Activated CD4-positive, alpha-beta T cell treated with anti-CD3 and anti-CD28 coated beads, Interleukin-2, Interleukin-4, amounts not matched to agents 100 ng/mL and 50 ng/mL, durations not matched to agents 16 hours and 8 hours (primary cell): ENCODE data around the gene SFXN4.
"Not testable (repeated sequence)": the region's sequence is repeated elsewhere in the genome, so short reads cannot be mapped to it uniquely, and the experiment has no call there.

ENCODE experiments used
- DNase-seq: peaks from one replicate; pipeline ENCODE4 v3.0.0-alpha.2; 2020; ENCODE audit warnings: low spot score

The SFXN4 gene

DNA sequence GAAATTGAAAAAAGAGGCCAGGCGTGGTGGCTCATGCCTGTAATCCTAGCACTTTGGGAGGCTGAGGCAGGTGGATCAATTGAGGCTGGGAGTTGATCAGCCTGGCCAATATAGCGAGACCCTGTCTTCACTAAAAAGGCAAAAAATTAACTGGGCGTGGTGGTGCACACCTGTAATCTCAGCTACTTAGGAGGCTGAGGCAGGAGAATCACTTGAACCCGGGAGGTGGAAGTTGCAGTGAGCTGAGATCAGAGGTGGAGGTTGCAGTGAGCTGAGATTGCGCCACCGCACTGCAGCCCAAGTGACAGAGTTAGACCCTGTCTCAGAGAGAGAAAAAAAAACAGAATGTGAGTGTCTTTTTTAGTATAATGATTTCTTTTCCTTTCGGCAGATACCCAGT, 59.6 kb downstream of the SFXN4 start:
- DNase-seq, result not testable (repeated sequence)

DNA sequence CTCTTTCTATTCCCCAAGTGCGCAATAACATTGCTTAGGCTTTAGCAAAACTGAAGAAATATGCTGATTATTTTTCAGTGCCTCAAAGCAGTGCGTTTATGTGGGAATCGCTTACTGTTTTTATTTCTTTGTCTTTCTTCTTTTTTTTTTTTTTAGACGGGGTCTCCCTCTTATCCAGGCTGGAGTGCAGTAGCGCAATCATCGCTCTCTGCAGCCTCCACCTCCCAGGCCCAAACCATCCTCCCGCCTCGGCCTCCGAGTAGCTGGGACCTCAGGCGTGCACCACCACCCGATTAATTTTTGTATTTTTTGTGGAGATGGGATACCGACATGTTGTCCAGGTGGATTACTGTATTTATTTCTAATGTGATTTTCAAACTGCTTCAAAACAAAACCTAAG, 60.4 kb downstream of the SFXN4 start:
- DNase-seq, result no peak

DNA sequence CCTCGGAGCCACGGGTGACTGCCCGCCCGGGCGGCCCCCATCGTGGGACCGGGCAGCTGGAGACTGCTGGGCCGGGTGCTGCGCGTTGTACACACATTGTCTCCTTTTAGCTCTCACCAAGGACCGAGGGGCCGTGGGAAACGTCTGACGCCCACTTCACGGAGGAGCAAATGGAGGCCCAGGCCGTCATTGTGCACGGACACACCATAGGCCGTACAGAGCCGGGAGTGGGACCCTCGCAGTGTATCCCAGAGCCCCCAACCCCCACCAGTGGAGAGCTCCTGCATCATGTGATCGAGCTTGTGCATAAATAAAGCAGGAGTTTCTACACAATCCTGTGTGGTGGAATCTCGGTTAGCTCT, 60.9 kb downstream of the SFXN4 start:
- no peak for DNase-seq

DNA sequence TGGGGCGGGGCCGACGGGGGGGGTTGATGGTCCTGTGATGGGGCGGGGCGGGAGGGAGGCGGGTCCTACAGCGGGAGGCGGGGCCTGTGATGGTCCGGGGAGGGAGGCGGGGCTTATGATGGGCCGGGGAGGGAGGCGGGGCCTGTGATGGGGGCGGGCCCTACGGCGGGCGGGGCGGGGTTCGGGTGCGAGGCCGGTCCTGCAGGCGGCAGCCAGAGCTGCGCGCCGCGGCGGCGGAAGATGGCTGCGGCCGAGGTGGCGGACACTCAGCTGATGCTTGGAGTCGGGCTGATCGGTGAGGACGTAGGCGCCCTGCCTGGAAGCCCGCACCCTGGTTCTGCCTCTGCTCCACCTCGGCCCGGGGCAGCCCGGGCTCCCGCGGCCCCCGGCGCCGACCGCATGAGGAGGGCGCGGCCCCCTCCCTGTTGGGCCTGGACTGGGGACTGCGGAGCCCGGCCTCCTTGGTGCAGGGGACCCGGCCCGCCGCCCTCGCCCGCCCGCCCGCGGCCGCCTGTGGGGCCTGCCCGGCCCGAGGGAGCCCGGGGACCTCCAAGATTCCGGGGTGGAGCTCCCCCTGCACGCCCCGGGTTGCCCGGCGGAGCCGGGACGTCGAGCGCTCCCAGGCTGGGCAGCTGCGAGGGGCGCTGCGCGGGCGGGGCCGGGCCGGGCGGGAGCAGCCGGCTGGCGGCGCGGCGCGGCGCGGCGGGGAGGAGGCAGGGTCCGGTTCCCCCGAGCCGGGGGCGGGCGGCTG, 61.4 kb downstream of the SFXN4 start, which contains the start of gene DENND10:
TSS of gene DENND10 (plus strand) at position 211 of the 751 bp plus-strand sequence. CDS start at position 241, 30 bp downstream.
- DNase-seq, result peak; percentile 82

DNA sequence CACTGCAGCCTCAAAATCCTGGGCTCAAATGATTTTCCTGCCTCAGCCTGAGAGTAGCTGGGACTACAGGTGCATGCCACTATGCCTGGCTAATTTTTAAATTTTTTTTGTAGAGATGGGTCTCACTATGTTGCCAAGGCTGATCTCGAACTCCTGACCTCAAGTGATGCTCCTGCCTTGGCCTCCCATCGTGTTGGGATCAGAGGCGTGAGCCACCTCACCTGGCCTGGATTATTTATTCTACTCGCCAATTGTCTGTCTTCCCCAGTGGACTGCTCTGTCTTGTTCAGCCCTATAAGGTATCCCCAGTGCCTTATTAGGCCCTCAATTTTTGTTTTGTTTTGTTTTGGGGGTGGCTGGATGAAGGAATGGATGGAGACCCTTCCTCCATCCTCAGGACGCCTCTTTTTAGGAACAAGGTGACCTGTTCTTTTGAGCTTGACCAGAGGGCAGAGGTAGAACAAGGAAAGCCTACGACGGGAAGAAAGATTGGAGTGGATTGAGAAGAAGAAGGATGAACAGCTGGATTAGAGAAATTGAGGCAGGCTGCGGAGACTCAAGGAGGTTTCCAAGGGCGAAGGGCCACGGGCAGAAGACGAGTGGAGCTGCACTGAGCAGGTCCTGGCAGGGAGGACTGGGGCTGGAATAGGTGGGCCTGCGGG, 62.1 kb downstream of the SFXN4 start:
- no peak for DNase-seq

DNA sequence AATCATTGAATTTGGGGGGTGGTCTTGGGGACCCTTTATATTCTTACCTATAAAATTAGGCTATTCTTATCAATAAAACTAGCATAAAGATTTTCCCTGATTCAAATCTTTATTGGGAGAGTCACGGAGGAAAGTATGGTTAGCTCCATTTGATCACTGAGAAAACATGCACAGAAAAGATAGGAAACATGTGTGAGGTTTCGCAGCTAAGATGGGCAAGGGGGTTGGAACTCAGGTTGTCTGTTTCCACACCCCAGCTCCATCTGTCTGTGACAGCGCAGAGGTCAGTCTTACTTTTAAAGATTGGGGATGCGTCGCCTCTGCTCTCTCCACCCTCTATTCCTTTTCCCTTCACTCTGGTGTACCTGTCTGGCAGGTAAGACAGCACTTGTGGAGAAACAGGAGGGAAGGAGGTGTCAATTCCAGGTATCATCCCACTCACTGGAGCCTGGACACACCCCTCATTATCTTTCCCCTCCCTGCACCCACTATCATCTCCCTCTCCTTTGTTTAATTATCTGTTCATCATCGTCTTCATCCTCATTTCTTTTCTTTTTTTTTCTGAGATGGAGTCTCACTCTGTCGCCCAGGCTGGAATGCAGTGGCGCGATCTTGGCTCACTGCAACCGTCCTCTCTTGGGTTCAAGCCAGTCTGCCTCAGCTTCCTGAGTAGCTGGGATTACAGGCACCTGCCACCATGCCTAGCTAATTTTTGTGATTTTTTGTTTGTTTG, 64.0 kb downstream of the SFXN4 start:
- no peak for DNase-seq

DNA sequence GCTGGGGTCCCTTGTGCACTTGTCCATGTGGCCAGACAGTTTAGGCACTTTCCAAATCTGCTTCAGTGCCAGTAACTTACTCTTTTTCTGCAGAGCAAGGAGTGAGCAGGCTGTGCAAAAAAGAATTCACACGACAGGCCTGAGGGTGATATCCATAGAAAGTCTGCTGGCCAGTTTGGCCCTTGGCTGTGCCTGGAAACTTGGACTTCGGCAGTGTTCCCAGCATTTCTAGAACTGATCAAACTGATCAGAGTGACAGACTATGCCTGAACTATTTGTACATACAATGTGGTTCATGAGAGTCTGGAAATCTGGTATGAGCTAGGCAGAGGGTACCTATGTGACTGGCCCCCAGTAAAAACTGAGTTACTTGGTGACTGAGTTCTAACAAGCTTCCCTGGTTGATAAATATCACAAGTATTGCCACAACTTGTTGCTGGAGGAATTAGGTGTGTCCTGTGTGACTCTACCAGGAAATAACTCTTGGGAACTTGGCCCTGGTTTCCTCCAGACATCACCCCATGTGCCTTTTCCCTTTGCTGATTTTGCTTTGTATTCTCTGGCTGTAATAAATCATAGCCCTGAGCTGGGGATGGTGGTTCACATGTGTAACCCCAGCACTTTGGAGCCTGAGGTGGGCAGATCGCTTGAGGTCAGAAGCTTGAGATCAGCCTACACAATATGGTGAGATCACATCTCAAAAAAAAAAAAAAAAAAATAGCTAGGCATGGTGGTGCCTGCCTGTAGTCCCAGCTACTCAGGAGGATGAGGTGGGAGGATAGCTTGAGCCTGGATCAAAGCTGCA, 64.9 kb downstream of the SFXN4 start:
- no peak for DNase-seq

DNA sequence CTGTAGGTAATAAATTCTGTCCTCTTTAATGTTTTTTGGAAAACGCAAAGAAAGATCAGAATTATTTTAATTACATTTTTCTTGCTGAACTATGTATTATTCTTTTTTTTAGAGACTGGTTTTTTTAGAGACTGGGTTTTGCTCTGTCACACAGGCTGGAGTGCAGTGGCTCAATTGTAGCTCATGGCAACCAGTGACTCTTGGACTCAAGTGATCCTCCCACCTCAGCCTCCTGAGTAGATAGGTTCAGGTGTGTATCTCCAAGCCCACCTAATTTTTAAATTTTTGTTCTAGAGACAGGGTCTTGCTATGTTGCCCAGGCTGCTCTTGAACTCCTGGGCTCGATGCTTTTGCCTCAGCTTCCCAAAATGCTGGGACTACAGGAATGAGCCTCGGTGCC, 66.9 kb downstream of the SFXN4 start:
- DNase-seq, result no peak

DNA sequence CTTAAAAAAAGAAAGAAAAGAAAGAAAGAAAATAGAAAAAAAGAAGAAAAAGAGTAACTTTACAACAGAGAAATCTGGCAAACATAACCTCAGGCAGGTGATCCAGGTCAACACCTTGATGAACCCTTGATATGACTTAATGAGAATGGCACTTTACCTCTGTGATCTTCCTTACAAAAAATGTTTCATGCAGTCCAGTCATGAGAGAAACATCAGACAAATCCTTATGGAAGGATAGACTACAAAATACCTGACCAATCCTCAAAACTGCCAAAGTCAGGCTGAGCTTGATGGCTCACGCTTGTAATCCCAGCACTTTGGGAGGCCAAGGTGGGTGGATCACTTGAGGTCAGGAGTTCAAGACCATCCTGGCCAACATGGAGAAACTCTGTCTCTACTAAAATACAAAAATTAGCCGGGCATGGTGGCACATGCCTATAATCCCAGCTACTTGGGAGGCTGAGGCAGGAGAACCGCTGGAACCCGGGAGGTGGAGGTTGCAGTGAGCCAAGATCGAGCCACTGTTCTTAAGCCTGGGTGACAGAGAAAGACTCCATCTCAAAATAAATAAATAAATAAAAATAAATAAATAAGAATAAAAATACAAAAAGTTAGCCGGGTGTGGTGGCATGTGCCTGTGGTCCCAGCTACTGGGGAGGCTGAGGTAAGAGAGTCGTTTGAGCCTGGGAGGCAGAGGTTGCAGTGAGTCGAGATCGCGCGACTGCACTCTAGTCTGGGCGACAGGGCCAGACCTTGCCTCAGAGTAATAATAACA, 68.7 kb downstream of the SFXN4 start:
- DNase-seq, result not testable (repeated sequence)

DNA sequence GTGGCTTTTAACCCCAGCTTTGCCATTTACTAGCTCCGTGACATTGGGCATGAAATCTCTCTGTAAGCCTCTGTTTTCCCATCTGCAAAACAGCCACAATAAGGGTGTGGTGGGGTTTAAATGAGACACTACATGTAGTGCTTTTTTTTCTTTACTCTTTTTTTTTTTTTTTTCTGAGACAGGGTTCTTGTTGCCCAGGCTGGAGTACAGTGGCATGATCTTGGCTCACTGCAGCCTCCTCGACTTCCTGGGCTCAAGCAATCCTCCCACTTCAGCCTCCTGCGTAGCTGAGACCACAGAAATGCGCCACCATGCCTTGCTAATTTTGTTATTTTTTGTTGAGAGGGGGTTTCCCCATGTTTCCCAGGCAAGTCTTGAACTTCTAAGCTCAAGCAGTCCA, 69.9 kb downstream of the SFXN4 start:
- no peak for DNase-seq

DNA sequence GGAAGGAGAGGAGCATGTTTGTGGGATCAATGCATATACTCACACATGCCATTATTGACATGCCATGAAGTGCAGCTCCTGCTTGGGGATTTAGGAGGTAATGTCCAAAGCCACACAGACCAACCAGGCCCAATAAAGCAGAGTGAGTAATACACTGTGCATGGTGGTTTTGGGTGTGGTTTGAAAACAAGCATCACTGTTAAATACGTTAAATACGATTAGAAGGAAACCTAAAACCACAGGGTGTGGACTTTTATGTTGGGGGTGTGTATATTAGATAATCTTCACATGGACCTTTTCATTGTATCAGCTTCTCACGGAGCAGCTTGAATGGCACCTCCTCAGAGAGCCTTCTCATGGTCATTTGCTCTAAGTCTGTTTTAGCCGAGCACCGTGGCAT, 74.5 kb downstream of the SFXN4 start:
- DNase-seq, result peak; percentile 63
